NCI-H2196 (cell line): Measurements from ENCODE around the gene METTL17.

Experiments
- DNase-seq: peaks from one replicate; lab custom pipeline; 2025; ENCODE audit not compliant: unreplicated experiment; lab: John Stamatoyannopoulos, UW

Gene METTL17

DNA sequence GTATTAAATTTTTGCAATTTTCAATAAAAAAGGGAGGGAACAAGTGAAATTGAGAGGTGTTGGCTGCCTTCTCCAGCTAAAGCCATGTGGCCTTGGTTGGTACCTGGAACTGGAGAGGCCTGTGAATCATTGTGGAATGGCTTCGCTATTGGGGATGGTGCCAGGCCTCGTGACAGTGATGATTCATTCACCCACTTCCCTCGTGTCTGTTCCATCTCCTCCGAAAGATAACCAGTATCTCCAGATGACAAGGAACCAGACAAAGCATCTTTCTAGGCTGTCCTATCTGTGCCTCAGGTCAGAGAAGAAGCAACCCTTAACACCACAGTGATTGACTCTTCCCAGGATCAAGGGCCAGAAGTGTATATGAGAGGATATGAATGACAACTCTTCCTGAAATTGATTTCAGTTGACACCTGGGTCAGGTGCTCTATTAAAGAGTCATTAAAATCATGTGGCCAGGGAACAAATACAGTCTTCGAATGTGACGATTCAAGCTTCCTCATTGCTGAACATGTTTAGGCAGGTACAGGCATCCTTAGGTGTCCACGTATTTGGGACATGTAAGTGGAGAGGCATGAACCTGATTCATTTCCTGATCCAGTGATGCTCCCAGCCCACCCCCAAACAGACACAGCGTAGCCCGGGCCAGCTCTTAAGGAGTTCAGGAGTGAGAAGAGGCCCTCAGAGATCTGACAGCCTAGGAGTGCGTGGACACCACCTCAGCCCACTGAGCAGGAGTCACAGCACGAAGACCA is 52.1 kb downstream of the METTL17 start, which contains the start of gene RNASE7:
Gene RNASE7 (plus strand): TSS at position 687 of the 758 bp plus-strand sequence. CDS start 631 bp downstream, outside the sequence.
- no peak for DNase-seq

DNA sequence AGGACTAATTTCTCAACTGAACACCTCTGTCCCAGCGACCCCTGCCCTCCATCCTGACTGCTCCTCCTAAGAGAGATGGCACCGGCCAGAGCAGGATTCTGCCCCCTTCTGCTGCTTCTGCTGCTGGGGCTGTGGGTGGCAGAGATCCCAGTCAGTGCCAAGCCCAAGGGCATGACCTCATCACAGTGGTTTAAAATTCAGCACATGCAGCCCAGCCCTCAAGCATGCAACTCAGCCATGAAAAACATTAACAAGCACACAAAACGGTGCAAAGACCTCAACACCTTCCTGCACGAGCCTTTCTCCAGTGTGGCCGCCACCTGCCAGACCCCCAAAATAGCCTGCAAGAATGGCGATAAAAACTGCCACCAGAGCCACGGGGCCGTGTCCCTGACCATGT is 53.1 kb downstream of the METTL17 start:
- no peak for DNase-seq

DNA sequence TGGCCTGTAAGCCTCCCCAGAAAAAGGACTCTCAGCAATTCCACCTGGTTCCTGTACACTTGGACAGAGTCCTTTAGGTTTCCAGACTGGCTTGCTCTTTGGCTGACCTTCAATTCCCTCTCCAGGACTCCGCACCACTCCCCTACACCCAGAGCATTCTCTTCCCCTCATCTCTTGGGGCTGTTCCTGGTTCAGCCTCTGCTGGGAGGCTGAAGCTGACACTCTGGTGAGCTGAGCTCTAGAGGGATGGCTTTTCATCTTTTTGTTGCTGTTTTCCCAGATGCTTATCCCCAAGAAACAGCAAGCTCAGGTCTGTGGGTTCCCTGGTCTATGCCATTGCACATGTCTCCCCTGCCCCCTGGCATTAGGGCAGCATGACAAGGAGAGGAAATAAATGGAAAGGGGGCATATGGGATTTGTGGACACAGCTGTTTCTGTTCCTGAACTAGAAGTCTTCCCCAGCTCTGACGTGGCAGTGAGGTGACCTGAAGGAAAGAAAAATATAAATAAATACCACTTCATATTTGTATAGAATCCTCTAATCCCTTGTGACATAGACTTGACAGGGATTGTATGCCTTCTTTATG is 53.7 kb downstream of the METTL17 start:
- no peak for DNase-seq

DNA sequence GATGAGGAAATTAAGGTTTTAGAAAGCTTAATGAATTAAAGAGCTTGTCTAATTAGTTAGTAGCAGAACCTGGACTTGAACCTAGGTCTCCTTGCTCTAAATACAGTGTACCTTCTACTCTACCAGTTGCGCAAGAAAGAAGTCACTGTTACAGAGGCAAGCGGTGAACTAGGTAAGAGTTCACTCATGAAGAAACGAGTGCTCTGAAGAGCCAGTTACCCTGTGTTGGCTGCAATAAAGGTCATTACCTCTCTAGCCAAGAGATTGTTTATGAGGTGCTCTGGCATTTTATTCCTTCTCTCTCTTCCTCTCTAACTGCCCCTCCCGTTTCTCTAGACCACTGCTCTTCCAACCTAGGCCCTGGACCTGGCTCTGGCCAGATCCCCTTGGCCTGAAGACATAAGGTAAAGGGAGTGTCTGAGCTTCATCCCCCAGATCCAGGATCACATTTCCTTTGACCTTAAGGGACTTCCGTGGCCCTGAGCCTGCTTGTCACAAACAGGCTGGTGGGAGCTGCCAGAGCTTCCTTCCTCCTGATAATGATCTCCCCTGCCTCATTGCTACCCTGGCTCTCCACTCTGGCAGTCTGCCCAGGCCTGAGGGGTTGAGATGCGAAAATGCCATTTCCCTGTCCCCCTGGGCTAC is 54.3 kb downstream of the METTL17 start:
- DNase-seq, result no peak
